GM12891 (cell line): ENCODE data around the gene RCOR3.

Experiments used
- DNase-seq: peaks from one replicate; pipeline ENCODE4 v3.0.0; 2011; ENCODE audit warnings: low spot score; ENCODE audit not compliant: insufficient read length
- FAIRE-seq: peaks from 2 replicates; lab custom pipeline; 2011; peaks lifted over from hg19 to GRCh38; lab: Jason Lieb, UNC
- PAX5 ChIP-seq: IDR thresholded peaks from 2 replicates; pipeline ENCODE4 v1.6.1; 2011; ENCODE audit warnings: low read length, moderate library complexity, mild to moderate bottlenecking; ENCODE audit not compliant: insufficient read depth, severe bottlenecking
- POLR2A ChIP-seq: IDR thresholded peaks from 2 replicates; pipeline ENCODE4 v1.6.1; 2011; ENCODE audit warnings: low read depth, low read length, control low read depth
- POLR2AphosphoS5 ChIP-seq: IDR thresholded peaks from 2 replicates; pipeline ENCODE4 v1.6.1; 2011; ENCODE audit warnings: low read depth, low read length, control low read depth
- POU2F2 ChIP-seq: IDR thresholded peaks from 2 replicates; pipeline ENCODE4 v1.6.1; 2011; ENCODE audit warnings: low read depth, mild to moderate bottlenecking, control low read depth, low read length, moderate library complexity
- SPI1 ChIP-seq: IDR thresholded peaks from 2 replicates; pipeline ENCODE4 v1.6.1; 2011; ENCODE audit warnings: low read depth, low read length, control low read depth
- TAF1 ChIP-seq: IDR thresholded peaks from 2 replicates; pipeline ENCODE4 v1.6.1; 2011; ENCODE audit warnings: low read depth, low read length, control low read depth

The RCOR3 gene

DNA sequence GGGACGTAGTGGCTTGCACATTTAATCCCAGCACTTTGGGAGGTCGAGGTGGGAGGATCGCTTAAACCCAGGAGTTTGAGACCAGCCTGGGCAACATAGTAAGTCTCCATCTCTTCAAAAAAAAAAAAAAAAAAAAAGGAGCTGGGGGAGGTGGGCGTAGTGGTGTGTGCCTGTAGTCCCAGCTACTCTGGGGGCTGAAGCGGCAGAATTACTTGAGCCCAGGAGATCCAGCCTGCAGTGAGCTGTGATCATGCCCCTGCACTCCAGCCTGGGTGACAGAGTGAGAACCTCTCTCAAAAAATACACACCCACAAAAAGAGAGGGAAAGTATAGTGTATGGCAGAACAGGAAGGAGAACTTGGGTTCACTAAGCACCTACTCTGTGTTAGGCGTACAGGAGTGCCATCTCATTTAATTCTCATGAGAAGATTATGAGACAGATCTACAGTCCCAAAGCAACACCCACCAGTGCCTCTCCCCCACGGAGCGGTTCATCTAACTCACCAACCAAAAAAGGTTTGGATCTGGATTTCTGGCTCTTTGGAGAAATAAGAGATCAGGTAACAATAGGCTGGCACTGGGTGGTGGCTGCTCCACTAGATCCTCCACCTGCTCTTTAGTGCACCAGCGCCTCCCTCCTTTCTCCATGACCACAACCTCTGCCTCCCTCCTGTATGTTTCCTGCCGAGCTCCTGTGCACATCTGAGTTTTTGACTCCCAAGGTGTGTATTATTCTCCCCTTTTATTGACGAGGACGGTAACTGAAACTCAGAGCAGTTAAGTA lies 66.0 kb downstream of the RCOR3 start:
- DNase-seq (no peak), FAIRE-seq (no peak)

DNA sequence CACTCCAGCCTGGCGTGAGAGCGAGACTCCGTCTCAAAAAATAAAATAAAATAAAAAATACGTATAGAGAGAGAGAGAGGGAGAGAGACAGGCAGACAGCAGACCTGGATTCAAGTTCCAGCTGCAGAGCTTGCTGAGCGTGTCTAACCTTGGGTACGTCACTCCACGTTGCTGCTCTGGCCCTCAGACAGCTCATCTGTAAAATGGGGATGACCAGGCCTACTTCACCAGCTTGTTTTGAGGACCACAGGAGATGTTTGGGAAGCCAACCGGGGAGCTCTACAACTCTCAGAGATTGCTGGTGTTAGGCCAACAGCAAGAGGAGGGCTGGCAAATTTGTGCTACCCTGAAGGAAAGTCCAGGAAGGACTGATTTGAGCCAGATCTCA lies 67.0 kb downstream of the RCOR3 start:
- no peak for TF ChIP-seq SPI1
- no peak for TF ChIP-seq PAX5
- no peak for TF ChIP-seq POLR2AphosphoS5
- TF ChIP-seq POU2F2 = no peak
- TF ChIP-seq POLR2A = no peak
- no peak for TF ChIP-seq TAF1
- FAIRE-seq = peak; percentile 71
- DNase-seq = no peak

More for the DNA sequence above, 66.0 kb downstream of the RCOR3 start:
- TF ChIP-seq POU2F2 (no peak), POLR2A (no peak), TAF1 (no peak), POLR2AphosphoS5 (no peak), SPI1 (no peak), PAX5 (no peak)

DNA sequence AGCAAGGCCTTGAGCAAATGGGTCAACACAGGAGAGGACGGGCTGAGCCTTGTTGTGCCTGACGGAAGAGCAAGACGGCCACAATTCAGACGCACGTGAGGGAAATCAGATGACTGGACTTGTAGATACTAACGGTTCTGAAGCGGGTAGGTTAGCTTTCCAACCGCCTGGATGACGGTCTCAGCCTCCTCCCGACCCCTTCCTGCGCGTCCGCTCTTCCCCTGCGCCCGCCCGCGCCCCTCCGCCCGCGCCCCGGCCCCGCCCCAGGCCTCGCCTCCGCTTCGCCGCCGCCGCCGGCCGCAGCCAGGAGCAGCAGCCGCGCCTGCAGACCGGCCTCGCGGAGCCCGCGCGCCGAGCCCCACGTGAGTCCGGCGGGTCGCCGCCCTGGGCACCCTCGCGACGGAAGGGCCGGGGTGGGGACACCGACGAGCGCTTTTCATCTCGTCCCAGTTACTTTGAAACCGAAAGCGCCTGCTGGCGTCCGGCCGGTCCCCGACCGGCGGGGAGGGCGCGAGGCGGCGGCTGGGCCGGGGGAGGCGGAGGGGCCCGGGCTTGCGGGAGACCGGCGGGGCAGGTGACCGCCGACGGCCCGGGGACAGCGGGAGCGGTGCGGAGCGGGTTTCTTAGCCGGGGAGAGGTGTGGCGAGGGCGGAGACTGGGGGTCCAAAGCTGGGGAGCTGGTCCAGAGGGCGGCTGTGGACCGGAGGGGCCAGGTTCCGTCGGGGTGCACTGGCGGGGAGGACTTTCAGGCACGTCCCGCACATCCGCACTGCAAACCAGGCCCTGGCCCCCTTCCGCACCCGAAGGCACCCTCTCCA lies 67.6 kb downstream of the RCOR3 start, which contains the start of gene TRAF5:
TSS of gene TRAF5 (plus strand) at position 306 of the 818 bp plus-strand sequence. CDS start 26,407 bp downstream, outside the sequence.
- peak; percentile 47 for FAIRE-seq

DNA sequence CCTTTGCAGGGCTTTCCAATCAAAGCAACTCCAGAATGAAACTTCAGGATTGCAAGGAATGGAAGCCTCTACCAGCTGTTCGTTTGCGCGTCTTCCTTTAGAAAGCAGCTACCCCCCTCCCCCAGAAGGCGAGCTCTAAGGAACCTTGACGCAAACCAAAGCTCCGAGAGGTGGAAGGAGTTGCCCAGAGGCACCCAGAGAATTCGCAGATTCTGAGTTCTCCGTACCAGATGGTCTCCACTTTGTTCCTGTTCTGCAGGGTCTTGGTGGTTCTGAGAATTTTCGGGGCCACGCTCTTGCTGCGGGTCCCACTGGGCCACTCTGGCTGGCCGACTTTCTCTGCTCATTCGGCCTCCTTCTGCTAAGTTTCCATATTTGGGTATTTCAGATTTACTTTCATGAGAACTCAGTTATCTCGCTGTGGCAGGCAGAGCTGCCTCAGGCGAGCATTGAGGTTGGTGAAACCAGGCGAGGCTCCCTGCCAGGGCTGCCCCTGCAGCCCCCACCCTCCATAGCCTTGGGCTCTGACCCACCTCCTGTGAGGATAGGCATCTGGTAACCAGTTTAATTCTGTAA lies 68.3 kb downstream of the RCOR3 start:
- peak; percentile 58 for FAIRE-seq
- no peak for DNase-seq
- no peak for TF ChIP-seq SPI1
- peak; percentile 18; the same call in 1 of the 2 replicates for TF ChIP-seq POLR2AphosphoS5
- TF ChIP-seq POLR2A = no peak
- no peak for TF ChIP-seq PAX5
- TF ChIP-seq TAF1 = 0 out of 2 replicates have a peak, but pooled peaks have one; percentile 27
- TF ChIP-seq POU2F2 = no peak

More for the DNA sequence above, 67.6 kb downstream of the RCOR3 start, which contains the start of gene TRAF5:
- TF ChIP-seq POLR2AphosphoS5 (no peak), PAX5 (no peak), POU2F2 (no peak), POLR2A (0 out of 2 replicates have a peak, but pooled peaks have one; percentile 36)
- peak; percentile 42 for DNase-seq

DNA sequence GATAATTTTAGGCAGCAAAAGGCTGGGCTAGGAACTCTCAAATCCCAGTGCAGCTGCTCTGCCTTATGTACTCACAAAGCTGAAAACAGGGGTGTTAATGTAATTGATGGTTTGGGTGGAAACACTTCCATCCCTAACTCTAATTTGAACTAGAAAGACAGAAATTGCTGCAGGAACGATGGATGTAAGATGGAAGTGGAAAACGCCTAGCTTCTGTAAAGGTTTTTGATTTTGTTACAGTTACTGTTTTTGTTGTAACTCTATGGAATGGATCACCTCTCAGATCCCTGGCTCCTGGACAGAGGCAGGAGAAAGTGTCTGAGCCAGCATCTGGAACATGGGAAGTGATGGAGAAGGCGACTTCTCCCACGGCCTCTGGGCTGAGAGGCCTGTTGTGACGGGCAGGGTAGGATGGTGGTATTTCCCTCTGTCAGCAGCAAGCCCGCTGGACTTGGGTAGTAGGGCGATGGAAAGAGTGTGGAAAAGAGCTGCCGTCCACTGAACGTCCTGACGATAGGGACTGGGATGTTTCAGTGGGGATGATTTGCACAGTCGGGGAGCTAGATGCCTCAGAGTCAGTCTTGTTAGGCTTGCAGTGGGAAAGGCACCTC lies 69.0 kb downstream of the RCOR3 start:
- FAIRE-seq (peak; percentile 68), DNase-seq (no peak)
- no peak for TF ChIP-seq POU2F2
- no peak for TF ChIP-seq POLR2A
- no peak for TF ChIP-seq POLR2AphosphoS5
- TF ChIP-seq SPI1 = no peak
- no peak for TF ChIP-seq TAF1
- TF ChIP-seq PAX5 = no peak

DNA sequence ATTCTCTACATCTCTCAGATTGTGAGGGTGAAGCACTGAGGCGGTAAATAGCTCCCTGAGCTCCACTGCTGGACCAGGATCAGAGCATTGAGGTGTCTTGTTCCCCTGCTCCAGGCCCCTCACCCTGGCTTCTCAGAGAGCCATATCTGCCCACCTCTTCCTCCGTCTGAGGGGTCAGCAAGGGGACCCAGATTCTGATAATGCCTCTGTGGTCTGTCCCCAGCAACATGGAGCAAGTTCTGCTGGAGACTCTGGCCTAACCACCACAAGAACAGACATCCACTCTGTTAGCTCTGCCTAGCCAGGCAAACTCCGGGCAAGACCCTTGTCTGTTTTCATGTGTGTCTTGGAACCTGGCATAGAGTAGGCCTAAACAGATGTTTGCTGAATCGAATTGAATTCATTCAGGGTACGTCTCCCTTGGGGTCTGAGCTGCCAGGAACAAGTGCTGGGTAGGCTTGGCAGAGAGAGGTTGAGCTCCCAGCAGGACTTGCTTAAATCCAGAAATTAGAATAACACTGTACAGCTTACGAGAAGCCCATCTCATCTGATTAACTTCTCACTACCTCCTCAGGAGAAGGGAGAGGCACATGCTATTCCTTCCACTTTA lies 69.8 kb downstream of the RCOR3 start:
- TF ChIP-seq SPI1 (no peak), POLR2A (no peak), POU2F2 (no peak), TAF1 (no peak), POLR2AphosphoS5 (no peak), PAX5 (no peak)
- DNase-seq (no peak), FAIRE-seq (peak; percentile 28)

DNA sequence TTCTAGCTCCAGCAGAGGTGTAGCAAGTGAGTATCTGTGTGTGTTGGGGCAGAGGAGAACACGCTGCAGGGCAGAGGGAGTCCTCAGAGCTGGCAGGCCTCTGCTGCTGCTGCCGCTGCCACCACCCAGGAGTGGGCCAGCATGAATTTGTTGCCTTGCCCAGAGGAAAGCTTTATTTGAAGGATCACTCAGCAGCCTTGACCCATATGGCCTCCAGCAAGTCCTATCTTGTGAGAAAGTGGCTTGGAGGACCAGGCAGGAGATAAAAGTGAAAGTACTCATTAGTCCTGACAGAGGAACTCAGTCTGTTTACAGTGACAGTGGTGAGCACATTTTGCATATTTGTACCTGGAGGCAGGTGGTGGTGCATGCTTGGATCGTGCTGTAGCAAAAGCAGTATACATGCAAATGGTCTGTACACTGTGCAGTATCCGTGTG lies 70.6 kb downstream of the RCOR3 start:
- TF ChIP-seq POLR2AphosphoS5 (no peak), PAX5 (no peak), POU2F2 (peak; percentile 95), SPI1 (peak; percentile 40; the same call in 1 of the 2 replicates), POLR2A (no peak), TAF1 (no peak)
- FAIRE-seq (peak; percentile 88), DNase-seq (no peak)

DNA sequence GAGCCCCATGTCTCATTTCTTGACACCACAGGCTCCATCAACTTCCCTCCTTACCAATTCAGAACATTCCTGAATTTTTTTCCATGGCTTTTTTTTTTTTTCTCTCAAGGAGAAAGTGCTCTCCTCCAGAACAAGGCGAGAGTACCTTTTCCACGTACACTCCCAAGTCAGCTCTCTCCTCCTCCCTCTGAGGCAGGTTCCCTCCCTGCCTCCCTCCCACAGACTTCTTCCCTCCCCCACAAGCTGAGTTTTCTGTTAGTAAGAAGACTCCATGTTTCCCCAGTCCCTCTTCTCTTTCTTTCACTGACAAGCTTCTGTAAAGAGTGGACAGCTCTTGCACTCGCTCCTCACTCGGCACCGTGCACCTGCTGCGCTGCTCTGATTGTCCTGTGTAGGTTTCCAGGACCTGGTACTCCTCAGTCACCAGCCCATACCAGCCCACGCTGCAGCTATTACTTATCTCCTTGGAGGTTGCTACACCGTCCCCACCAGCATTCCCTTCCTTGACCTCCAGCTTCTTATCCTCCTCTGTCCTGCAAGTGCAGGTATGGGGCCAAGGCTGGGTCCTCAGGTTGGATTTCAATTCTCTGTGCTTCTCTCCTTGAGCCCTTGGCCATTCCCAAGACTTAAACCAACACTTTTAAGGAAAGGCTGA lies 71.2 kb downstream of the RCOR3 start:
- DNase-seq = no peak
- no peak for TF ChIP-seq PAX5
- no peak for TF ChIP-seq SPI1
- TF ChIP-seq POLR2A = no peak
- no peak for TF ChIP-seq POLR2AphosphoS5
- TF ChIP-seq POU2F2 = no peak
- TF ChIP-seq TAF1 = no peak

More for the DNA sequence above, 71.2 kb downstream of the RCOR3 start:
- FAIRE-seq = no peak
